Endothelial cell of umbilical vein (primary cell): ENCODE data around the gene CARD14. TPM values are rescaled to one million over a fixed set of nuclear protein-coding genes. Genes with fewer than 3 reads are reported as not detected.

ENCODE experiments used
- BruUV-seq: library from RNA; stranded (reverse); fragments of 400-500 nt; replicated peaks from 2 replicates; lab custom pipeline; 2021; lab: Mats Ljungman, UMichigan
- CTCF ChIA-PET: fragments of 300-600, 350-600 bp; sonication (Branson Sonifier 250); formaldehyde crosslinking; loops from one replicate; lab custom pipeline; 2021; ENCODE audit warnings: antibody characterized with exemption, inconsistent platforms; lab: Charles Lee
- POLR2A ChIA-PET: fragments of 300-600, 350-600 bp; sonication (Branson Sonifier 250); formaldehyde crosslinking; loops from one replicate; lab custom pipeline; 2021; ENCODE audit warnings: antibody characterized with exemption, inconsistent platforms; lab: Charles Lee
- DNase-seq: peaks from one replicate; pipeline ENCODE4 v3.0.0-alpha.2; 2011; ENCODE audit warnings: low read depth, low spot score
- FAIRE-seq: peaks from 2 replicates; lab custom pipeline; 2011; peaks lifted over from hg19 to GRCh38; lab: Jason Lieb, UNC
- H2AFZ ChIP-seq: 2 replicates; pipeline ENCODE4 v1.6.0; 2012; ENCODE audit warnings: low read depth, low read length, control low read depth, inconsistent platforms
- H3K27ac ChIP-seq: 2 replicates; pipeline ENCODE4 v1.5.1; 2011; ENCODE audit warnings: low read depth, mild to moderate bottlenecking, control low read depth, low read length, moderate library complexity; ENCODE audit not compliant: insufficient read depth
- H3K27me3 ChIP-seq, 2 experiments: 2 replicates each; pipeline versions ENCODE4 v1.6.0 to v1.6.1; 2011; ENCODE audit warnings: low read length in 2 of 2, mixed read lengths in 1 of 2; ENCODE audit not compliant: control insufficient read depth in 2 of 2, insufficient read depth in 2 of 2
- H3K36me3 ChIP-seq, 2 experiments: 2 replicates in 1 of 2; 3 replicates in 1 of 2; pipeline ENCODE4 v1.5.1; 2011; ENCODE audit warnings: low read length in 2 of 2, mild to moderate bottlenecking in 1 of 2, moderate library complexity in 1 of 2; ENCODE audit not compliant: control insufficient read depth in 2 of 2, insufficient read depth in 2 of 2; ENCODE audit errors: extremely low read depth in 1 of 2
- H3K4me1 ChIP-seq: 3 replicates; pipeline ENCODE4 v1.5.1; 2011; ENCODE audit warnings: mild to moderate bottlenecking, low read length; ENCODE audit not compliant: control insufficient read depth, insufficient read depth; ENCODE audit errors: extremely low read depth
- H3K4me2 ChIP-seq: 2 replicates; pipeline ENCODE4 v1.6.1; 2011; ENCODE audit warnings: low read length, control low read depth, mixed read lengths; ENCODE audit not compliant: insufficient read depth
- H3K4me3 ChIP-seq, 3 experiments: fragments of 200-600 bp in 1 of 3; sonication (generic), shearing (Covaris generic) in 1 of 3; replicated peaks in 1 of 3; 2 replicates each; pipeline ENCODE4 v1.5.1; 2011 to 2016; ENCODE audit warnings: control low read depth in 3 of 3, low read length in 3 of 3, mild to moderate bottlenecking in 2 of 3, inconsistent platforms in 1 of 3, low read depth in 1 of 3, moderate library complexity in 1 of 3; ENCODE audit not compliant: insufficient read depth in 1 of 3
- H3K79me2 ChIP-seq: 2 replicates; pipeline ENCODE4 v1.6.0; 2012; ENCODE audit warnings: low read length, inconsistent platforms; ENCODE audit not compliant: control insufficient read depth, insufficient read depth
- H3K9ac ChIP-seq: replicated peaks from 2 replicates; pipeline ENCODE3; 2011; ENCODE audit warnings: low read length, control low read depth; ENCODE audit not compliant: insufficient read depth; ENCODE audit errors: extremely low read depth
- H3K9me1 ChIP-seq: replicated peaks from 3 replicates; pipeline ENCODE4 v1.6.0; 2011; ENCODE audit warnings: mild to moderate bottlenecking, low read length; ENCODE audit not compliant: control insufficient read depth, insufficient read depth; ENCODE audit errors: extremely low read depth
- H3K9me3 ChIP-seq: replicated peaks from 2 replicates; pipeline ENCODE4 v1.5.1; 2012; ENCODE audit warnings: low read length, inconsistent platforms; ENCODE audit not compliant: control insufficient read depth, insufficient read depth
- H4K20me1 ChIP-seq: replicated peaks from 2 replicates; pipeline ENCODE3; 2011; ENCODE audit warnings: mild to moderate bottlenecking, low read length; ENCODE audit not compliant: control insufficient read depth, insufficient read depth; ENCODE audit errors: extremely low read depth
- CTCF ChIP-seq, 2 donors: IDR thresholded peaks; 1 replicate in 1 of 2; 2 replicates in 1 of 2; pipeline ENCODE4 v1.5.1; 2011; ENCODE audit warnings: low read length in 2 of 2, mild to moderate bottlenecking in 2 of 2, moderate library complexity in 2 of 2, control low read depth in 1 of 2, inconsistent platforms in 1 of 2, low read depth in 1 of 2; ENCODE audit not compliant: insufficient read depth in 1 of 2; ENCODE audit errors: extremely low read depth in 1 of 2
- EZH2 ChIP-seq: IDR thresholded peaks from 2 replicates; pipeline ENCODE4 v1.6.1; 2012; ENCODE audit warnings: borderline replicate concordance, low read depth, mild to moderate bottlenecking, moderate library complexity, low read length, inconsistent platforms; ENCODE audit not compliant: severe bottlenecking
- FOS ChIP-seq: IDR thresholded peaks from 2 replicates; pipeline ENCODE4 v1.6.1; 2011; ENCODE audit warnings: mild to moderate bottlenecking, low read length, moderate library complexity, borderline replicate concordance; ENCODE audit not compliant: insufficient read depth
- GATA2 ChIP-seq: IDR thresholded peaks from 2 replicates; pipeline ENCODE4 v1.7.0; 2011; ENCODE audit warnings: low read depth, mild to moderate bottlenecking, moderate library complexity, mixed read lengths, low read length; ENCODE audit not compliant: insufficient read length, insufficient read depth
- JUN ChIP-seq: IDR thresholded peaks from 2 replicates; pipeline ENCODE4 v1.6.1; 2011; ENCODE audit warnings: borderline replicate concordance, low read depth; ENCODE audit not compliant: insufficient read length, insufficient read depth
- MAX ChIP-seq: IDR thresholded peaks from 2 replicates; pipeline ENCODE4 v1.6.1; 2011; ENCODE audit not compliant: insufficient read depth, insufficient read length
- MYC ChIP-seq: IDR thresholded peaks from one replicate; pipeline ENCODE4 v1.6.1; 2011; ENCODE audit warnings: mild to moderate bottlenecking, low read depth, low read length
- POLR2AphosphoS5 ChIP-seq: IDR thresholded peaks from 2 replicates; pipeline ENCODE4 v1.6.1; 2012; ENCODE audit warnings: low read depth, mild to moderate bottlenecking, control low read depth, low read length, moderate library complexity; ENCODE audit not compliant: insufficient read depth
- dilution Hi-C: fragments of 300-500 bp; cut with MboI; formaldehyde crosslinking; loops from one replicate; pipeline ENCODE4 v1.15.0; 2019; ENCODE audit warnings: low sequenced_read_pairs; ENCODE audit not compliant: extremely low pct_ligation_motif_present
- intact Hi-C: fragments of 100-400 bp; cut with micrococcal nuclease; formaldehyde crosslinking; loops from one replicate; pipeline ENCODE4 v1.10.0; 2022
- polyA plus RNA-seq, 4 experiments: library from polyadenylated mRNA; depleted of rRNA in 3 of 4; stranded (reverse) in 3 of 4; unstranded in 1 of 4; fragments of >200 nt; gene quantifications; 2 replicates each; pipeline versions ENCODE4 v1.2.1 to v1.2.3, GENCODE V29; 2011 to 2012; ENCODE audit warnings: missing spikeins in 1 of 4
- total RNA-seq: library from RNA; stranded (reverse); gene quantifications from 2 replicates; pipeline ENCODE4 v1.2.3, GENCODE V29; 2021

Gene CARD14
- total and polyA plus RNA-seq, 2 donors (not counting 3 experiments of a cell fraction or from before 2014, with no cell fraction given): not detected

GRCh38 chr17:80141463-80142165, 28.2 kb upstream of the CARD14 start:
- H3K4me2 ChIP-seq: no peak overlapping the region
- ChIA-PET CTCF (interaction anchor here (1.1 to 2.7 kb wide), 3 partner anchors 17 to 40 kb away, joined by 3 to 7 read pairs (median 4); partner anchors contain the start of gene GAA), POLR2A (no interaction called here)
- dilution Hi-C loops: no loop called here
- H2AFZ ChIP-seq: no peak overlapping the region
- DNase-seq (no peak), FAIRE-seq (no peak)
- no peaks in the 10 kb centered on the region for H3K9me1 ChIP-seq
- peaks cover 29 to 46% of the 10 kb centered on the region in 2 experiments for H3K36me3 ChIP-seq
- no peak overlapping the region for H3K9ac ChIP-seq
- BruUV-seq: no TSS peak
- H3K9me3 ChIP-seq: no peaks in the 10 kb centered on the region
- H3K27ac ChIP-seq: no peak overlapping the region
- H3K4me3 ChIP-seq: no peak overlapping the region
- no peak for TF ChIP-seq MYC
- TF ChIP-seq CTCF (IDR thresholded peaks at IDR 0.05; ENCODE audit: extremely low read depth in 1 of 2, insufficient read depth in 1 of 2, low read depth in 1 of 2, low read length in 2 of 2): no peak
- TF ChIP-seq MAX: no peak
- TF ChIP-seq GATA2: no peak
- no peak for TF ChIP-seq EZH2
- no peak for TF ChIP-seq JUN
- no peak for TF ChIP-seq POLR2AphosphoS5
- TF ChIP-seq FOS: no peak
- H3K79me2 ChIP-seq: peaks cover 31% of the 10 kb centered on the region
- H3K27me3 ChIP-seq: no peaks in the 10 kb centered on the region
- intact Hi-C loops: no loop called here
- peaks cover 2% of the 10 kb centered on the region for H4K20me1 ChIP-seq
- peaks cover 11% of the 10 kb centered on the region for H3K4me1 ChIP-seq
